HK-2 (cell line): ENCODE data around the gene CYSLTR2.
"Not testable (repeated sequence)": the region's sequence is repeated elsewhere in the genome, so short reads cannot be mapped to it uniquely, and the experiment has no call there.

Source experiments
- DNase-seq: peaks from one replicate; pipeline ENCODE4 v3.0.0-alpha.2; 2018; ENCODE audit not compliant: unreplicated experiment

Gene CYSLTR2

GRCh38 chr13:48644951-48645350, 8.8 kb upstream of the CYSLTR2 start:
- DNase-seq, result no peak

GRCh38 chr13:48645845-48646244, 7.9 kb upstream of the CYSLTR2 start:
- no peak for DNase-seq

- DNase-seq, result no peak
These were observed 6.9 kb upstream of the CYSLTR2 start for GRCh38 chr13:48646791-48647190.

- no peak for DNase-seq
These were observed 6.1 kb upstream of the CYSLTR2 start for GRCh38 chr13:48647625-48648024.

- DNase-seq, result no peak
These were observed 5.3 kb upstream of the CYSLTR2 start for GRCh38 chr13:48648446-48648845.

GRCh38 chr13:48652851-48653471, 768 bp upstream of the CYSLTR2 start:
- DNase-seq, result no peak

- DNase-seq, result no peak
These were observed 782 bp downstream of the CYSLTR2 start for GRCh38 chr13:48654511-48654910.

GRCh38 chr13:48655291-48655690, 1.6 kb downstream of the CYSLTR2 start:
- DNase-seq, result no peak

GRCh38 chr13:48656608-48657007, 2.9 kb downstream of the CYSLTR2 start:
- DNase-seq, result no peak

GRCh38 chr13:48660361-48661076, 6.8 kb downstream of the CYSLTR2 start:
- DNase-seq, result no peak

- DNase-seq, result no peak
These were observed 7.4 kb downstream of the CYSLTR2 start for GRCh38 chr13:48661107-48661506.

GRCh38 chr13:48662226-48662625, 8.5 kb downstream of the CYSLTR2 start:
- DNase-seq, result no peak

- DNase-seq, result no peak
These were observed 13.4 kb downstream of the CYSLTR2 start for GRCh38 chr13:48667136-48667535.

GRCh38 chr13:48671421-48671820, 17.7 kb downstream of the CYSLTR2 start:
- not testable (repeated sequence) for DNase-seq

GRCh38 chr13:48675247-48675646, 21.5 kb downstream of the CYSLTR2 start:
- DNase-seq, result no peak

- DNase-seq, result no peak
These were observed 24.6 kb downstream of the CYSLTR2 start for GRCh38 chr13:48678316-48678715.

- no peak for DNase-seq
These were observed 26.4 kb downstream of the CYSLTR2 start for GRCh38 chr13:48679941-48680680.

GRCh38 chr13:48680756-48681392, 27.1 kb downstream of the CYSLTR2 start:
- DNase-seq, result no peak

GRCh38 chr13:48681905-48682304, 28.2 kb downstream of the CYSLTR2 start:
- no peak for DNase-seq

GRCh38 chr13:48682436-48682835, 28.7 kb downstream of the CYSLTR2 start:
- DNase-seq, result no peak

- DNase-seq, result no peak
These were observed 33.0 kb downstream of the CYSLTR2 start for GRCh38 chr13:48686636-48687210.

GRCh38 chr13:48687249-48687648, 33.5 kb downstream of the CYSLTR2 start:
- no peak for DNase-seq
